B cell (primary cell): ENCODE measurements around the gene PTPRG.

Experiments used
- EZH2 ChIP-seq: IDR thresholded peaks from 2 replicates; pipeline ENCODE4 v1.6.1; 2012; ENCODE audit warnings: borderline replicate concordance, low read depth, mild to moderate bottlenecking, moderate library complexity, low read length; ENCODE audit not compliant: insufficient read depth, poor library complexity, severe bottlenecking
- TF ChIP-seq, protein P1 (sequence below): fragments of 200-600 bp; IDR thresholded peaks from one replicate; pipeline ENCODE4 v1.8.0; 2022; ENCODE audit warnings: antibody characterized with exemption, mild to moderate bottlenecking

GRCh38 chr3:61986473-61986872 is 425.1 kb downstream of the PTPRG start:
- TF ChIP-seq, protein P1, sequence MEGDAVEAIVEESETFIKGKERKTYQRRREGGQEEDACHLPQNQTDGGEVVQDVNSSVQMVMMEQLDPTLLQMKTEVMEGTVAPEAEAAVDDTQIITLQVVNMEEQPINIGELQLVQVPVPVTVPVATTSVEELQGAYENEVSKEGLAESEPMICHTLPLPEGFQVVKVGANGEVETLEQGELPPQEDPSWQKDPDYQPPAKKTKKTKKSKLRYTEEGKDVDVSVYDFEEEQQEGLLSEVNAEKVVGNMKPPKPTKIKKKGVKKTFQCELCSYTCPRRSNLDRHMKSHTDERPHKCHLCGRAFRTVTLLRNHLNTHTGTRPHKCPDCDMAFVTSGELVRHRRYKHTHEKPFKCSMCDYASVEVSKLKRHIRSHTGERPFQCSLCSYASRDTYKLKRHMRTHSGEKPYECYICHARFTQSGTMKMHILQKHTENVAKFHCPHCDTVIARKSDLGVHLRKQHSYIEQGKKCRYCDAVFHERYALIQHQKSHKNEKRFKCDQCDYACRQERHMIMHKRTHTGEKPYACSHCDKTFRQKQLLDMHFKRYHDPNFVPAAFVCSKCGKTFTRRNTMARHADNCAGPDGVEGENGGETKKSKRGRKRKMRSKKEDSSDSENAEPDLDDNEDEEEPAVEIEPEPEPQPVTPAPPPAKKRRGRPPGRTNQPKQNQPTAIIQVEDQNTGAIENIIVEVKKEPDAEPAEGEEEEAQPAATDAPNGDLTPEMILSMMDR: no peak
- TF ChIP-seq EZH2: no peak
